ENCODE data around the gene ADH1B.
"Not testable (repeated sequence)": the region's sequence is repeated elsewhere in the genome, so short reads cannot be mapped to it uniquely, and the experiment has no call there.

ADH1B gene

GRCh38 chr4:99324361-99324760 lies 3.2 kb upstream of the ADH1B start:
- DNase-seq (ENCODE audit: low read depth in 2 of 2) = no peak

DNA sequence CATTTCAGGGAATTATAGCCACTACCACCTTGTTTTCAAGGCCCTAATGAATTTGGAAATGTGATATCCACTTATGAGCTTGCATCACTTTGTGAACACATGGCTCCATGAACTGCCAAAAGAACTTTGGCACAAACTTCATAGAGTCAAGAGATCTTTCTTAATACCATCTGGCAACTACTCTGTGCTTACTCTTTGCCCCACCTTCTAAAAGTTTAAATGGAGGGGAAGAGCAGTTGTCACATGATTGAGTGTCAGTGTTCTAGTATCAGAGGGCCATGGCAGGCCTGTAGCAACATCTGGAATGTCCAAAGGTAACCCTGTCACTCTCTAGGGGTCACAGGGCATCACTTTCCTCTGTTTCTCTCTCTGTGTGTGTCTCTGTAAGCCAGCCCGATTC lies 2.6 kb upstream of the ADH1B start:
- DNase-seq (ENCODE audit: low read depth in 2 of 2) = no peak

DNA sequence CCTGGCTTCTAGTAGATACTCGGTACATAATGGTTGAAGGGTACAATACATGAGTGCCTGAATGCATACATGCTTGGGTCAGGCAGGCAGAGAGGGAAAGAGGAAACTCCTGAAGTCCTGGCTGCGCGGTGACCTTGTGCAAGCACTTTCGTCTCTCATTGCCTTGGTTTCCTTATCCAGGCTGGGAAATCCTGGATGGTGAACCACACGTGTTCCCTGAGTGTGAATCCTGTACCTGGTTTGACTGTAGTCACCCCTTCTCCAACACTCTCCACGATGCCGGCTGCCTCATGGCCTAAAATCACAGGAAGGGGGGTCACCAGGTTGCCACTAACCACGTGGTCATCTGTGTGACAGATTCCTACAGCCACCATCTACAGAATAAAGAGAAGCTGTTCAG lies 3.4 kb downstream of the ADH1B start:
- not testable (repeated sequence) for DNase-seq (ENCODE audit: low read depth in 2 of 2)

GRCh38 chr4:99317354-99317753 lies 3.8 kb downstream of the ADH1B start:
- no peak for DNase-seq (ENCODE audit: low read depth in 2 of 2)

GRCh38 chr4:99315839-99316238 lies 5.4 kb downstream of the ADH1B start:
- no peak for DNase-seq (ENCODE audit: low read depth in 2 of 2)

DNA sequence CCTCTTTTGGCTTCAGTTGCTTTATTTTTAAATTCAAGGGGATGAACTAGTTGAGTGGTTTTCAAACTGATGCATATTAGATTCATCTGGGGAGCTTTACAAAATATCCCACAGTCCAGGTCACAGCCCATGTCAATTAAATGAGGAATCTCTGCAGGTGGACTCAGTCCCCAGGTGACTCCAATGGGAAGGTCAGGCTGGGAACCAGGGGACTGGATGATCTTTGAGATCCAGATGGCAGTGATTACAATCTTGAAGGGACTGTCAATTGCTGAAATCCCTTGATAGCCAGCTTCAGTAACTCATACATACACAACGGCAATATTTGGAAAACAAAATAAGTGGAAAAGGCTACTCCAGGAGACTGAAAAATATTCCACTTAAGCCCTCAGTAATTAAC lies 7.0 kb downstream of the ADH1B start:
- no peak for DNase-seq (ENCODE audit: low read depth in 2 of 2)

DNA sequence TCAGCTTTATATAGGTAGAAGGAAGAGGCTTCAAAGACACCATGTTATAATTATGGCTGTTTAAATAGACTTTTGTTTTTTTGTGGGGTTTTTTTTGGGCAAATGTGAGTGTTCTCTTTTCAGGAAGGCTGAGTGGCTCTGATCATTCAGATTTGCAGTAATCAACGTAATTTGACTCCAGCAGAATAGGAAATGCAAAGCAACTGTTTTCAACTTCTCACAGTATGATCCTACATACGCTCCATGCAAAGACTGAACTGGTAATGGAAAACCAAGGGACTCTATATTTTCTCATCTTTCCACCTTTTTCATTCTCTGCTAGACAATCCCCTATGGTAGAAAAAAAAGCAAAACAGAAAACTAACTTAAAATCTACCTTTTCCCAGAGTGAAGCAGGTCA lies 10.8 kb downstream of the ADH1B start:
- DNase-seq (ENCODE audit: low read depth in 2 of 2) = no peak

DNA sequence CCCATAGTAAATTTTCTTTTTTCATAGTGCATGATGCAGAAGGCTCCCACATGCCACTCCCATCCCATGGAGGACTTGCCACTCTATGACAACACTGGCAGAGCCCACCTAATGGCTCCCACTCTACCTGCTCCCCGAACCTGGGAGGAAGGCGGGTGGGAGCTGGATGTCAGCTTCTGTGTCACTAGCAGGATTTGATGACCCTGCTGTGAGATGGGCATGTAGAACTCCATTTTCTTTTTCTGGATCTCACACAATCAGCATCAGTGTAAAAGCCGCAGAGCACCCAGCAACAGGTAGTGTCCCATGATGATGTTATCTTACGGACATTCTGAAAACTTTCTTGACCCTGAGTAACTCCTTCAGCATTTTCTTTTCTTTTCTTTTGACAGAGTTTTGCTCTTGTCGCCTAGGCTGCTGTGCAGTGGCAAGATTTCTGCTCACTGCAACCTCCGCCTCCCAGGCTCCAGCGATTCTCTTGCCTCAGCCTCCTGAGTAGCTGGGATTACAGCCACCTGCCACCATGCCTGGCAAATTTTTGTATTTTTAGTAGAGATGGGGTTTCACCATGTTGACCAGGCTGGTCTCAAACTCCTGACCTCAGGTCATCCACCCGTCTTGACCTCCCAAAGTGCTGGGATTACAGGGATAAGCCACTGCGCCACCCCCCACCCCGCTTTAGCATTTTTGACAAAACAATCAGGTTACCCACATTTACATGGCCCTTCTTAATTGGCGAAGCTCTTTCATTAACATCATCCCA lies 15.4 kb downstream of the ADH1B start:
- DNase-seq (ENCODE audit: low read depth in 2 of 2) = no peak

- no peak for DNase-seq (ENCODE audit: low read depth in 2 of 2)
Observed at GRCh38 chr4:99301376-99302164, 19.6 kb downstream of the ADH1B start.

- DNase-seq (ENCODE audit: low read depth in 2 of 2) = no peak
Observed at GRCh38 chr4:99300934-99301333, 20.3 kb downstream of the ADH1B start.

DNA sequence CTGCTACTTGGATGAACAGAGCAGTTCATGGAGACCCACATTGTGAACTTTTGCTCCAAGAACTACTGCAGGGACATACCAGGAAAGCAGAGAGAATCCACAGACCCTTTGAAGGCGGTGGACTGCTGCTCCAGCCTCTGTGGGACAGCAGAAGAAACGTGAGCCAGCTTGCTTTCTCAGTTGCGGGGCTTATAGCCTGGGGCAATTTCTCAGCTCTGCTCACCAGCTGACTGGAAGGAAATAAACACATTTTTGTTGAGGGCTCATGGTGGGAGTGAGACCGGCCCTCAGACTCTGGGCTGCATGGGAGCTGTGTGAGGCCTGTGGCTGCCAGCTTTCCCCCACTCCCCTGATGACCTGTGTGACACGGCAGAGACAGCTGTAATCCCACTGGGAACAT lies 27.8 kb downstream of the ADH1B start:
- no peak for DNase-seq (ENCODE audit: low read depth in 2 of 2)

GRCh38 chr4:99290848-99291786 lies 30.1 kb downstream of the ADH1B start, which contains the start of gene ADH1A:
ADH1A (minus strand) TSS chr4:99290985; CDS start chr4:99290914, 71 bp downstream.
- no peak for DNase-seq (ENCODE audit: low read depth in 2 of 2)

DNA sequence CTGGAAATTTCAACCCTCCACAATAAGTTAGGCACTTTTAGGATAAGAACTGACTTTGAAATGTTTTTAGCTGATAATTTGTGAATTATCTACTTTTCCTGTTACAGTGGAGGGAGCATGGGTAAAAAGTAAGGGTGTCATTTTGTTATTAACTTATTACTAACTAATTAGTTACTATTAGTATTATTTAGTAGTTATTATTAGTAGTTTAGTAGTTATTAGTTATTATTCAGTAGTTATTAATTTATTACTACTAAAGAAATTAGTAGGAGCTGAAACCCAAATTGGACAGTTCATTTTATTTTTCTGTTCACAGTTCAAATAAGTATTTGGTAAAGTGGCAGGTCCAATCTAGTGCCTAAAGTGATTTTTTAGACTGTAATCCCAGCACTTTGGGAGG lies 35.8 kb downstream of the ADH1B start:
- no peak for DNase-seq (ENCODE audit: low read depth in 2 of 2)

GRCh38 chr4:99282731-99283130 lies 38.5 kb downstream of the ADH1B start:
- DNase-seq (ENCODE audit: low read depth in 2 of 2) = no peak

GRCh38 chr4:99281261-99281660 lies 39.9 kb downstream of the ADH1B start:
- no peak for DNase-seq (ENCODE audit: low read depth in 2 of 2)

DNA sequence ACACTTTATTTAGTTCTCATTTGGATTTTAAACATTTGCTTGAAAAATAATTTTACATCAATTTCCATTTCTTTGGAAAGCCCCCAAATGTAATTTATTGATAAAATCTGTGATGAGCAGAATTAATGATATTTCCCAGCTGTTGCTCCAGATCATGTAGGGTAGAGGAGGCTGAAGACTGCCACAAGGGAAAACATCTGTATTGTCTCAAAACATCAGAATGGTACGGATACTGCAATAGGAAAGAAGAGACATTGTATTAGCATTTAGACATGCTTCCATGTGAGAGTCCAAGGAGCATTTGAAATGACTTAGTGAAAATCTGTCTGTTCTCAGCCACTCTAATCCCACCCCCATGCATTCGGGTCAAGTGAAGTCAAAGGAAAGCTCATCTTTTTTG lies 44.8 kb downstream of the ADH1B start:
- no peak for DNase-seq (ENCODE audit: low read depth in 2 of 2)

DNA sequence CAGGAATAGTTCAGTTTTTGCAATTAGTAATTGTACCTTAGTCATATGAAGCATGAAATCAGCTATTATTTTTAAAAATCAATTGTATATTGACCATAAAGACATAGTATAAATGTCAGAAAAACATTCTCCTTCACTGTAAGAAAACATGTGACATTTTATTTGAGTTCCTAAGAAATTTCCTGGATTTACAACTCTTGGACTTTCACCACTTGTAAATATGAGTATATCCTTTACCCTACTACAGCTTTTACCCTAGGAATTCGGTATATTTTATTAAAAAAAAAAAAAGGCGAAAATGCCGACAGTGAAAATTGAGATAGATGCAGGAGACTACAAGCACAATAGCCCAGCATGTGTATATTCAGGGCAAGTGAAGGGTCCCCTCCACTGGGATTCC lies 45.3 kb downstream of the ADH1B start:
- no peak for DNase-seq (ENCODE audit: low read depth in 2 of 2)

GRCh38 chr4:99275050-99275449 lies 46.2 kb downstream of the ADH1B start:
- no peak for DNase-seq (ENCODE audit: low read depth in 2 of 2)

- DNase-seq (ENCODE audit: low read depth in 2 of 2) = no peak
Observed at GRCh38 chr4:99273704-99274103, 47.5 kb downstream of the ADH1B start.

GRCh38 chr4:99264927-99265326 lies 56.3 kb downstream of the ADH1B start:
- no peak for DNase-seq (ENCODE audit: low read depth in 2 of 2)

All from stimulated activated CD8-positive, alpha-beta memory T cell treated with anti-CD3 and anti-CD28 coated beads, Interleukin-2, amount 100 ng/mL, for 48 hours (primary cell).